ENCODE data around the gene DCT.
A peak's percentile ranks its signal among the peaks of the same experiment; 100 is the strongest.

Gene DCT

GRCh38 chr13:94417294-94417693 lies 62.2 kb downstream of the DCT start:
- no peak for DNase-seq (ENCODE audit: low read depth)

GRCh38 chr13:94416454-94417080 lies 62.9 kb downstream of the DCT start:
- no peak overlapping the region for H3K4me3 ChIP-seq (ENCODE audit: low read depth, low read length)
- DNase-seq (ENCODE audit: low read depth), result peak; percentile 37
- TF ChIP-seq MYC (IDR thresholded peaks at IDR 0.05; ENCODE audit: low read depth, low read length) (no peak), POLR2A (IDR thresholded peaks at IDR 0.05; ENCODE audit: extremely low read depth, insufficient read length) (no peak), MAX (IDR thresholded peaks at IDR 0.05; ENCODE audit: low read depth, low read length) (0 out of 2 replicates have a peak, but pooled peaks have one; percentile 4), CTCF (IDR thresholded peaks at IDR 0.05; ENCODE audit: low read depth, low read length) (peak; percentile 71)

More at GRCh38 chr13:94417294-94417693, 62.2 kb downstream of the DCT start:
- TF ChIP-seq MYC (IDR thresholded peaks at IDR 0.05; ENCODE audit: low read depth, low read length) (no peak), POLR2A (IDR thresholded peaks at IDR 0.05; ENCODE audit: extremely low read depth, insufficient read length) (no peak), MAX (IDR thresholded peaks at IDR 0.05; ENCODE audit: low read depth, low read length) (no peak), CTCF (IDR thresholded peaks at IDR 0.05; ENCODE audit: low read depth, low read length) (no peak)
- no peak overlapping the region for H3K4me3 ChIP-seq (ENCODE audit: low read depth, low read length)

GRCh38 chr13:94415500-94416237 lies 63.8 kb downstream of the DCT start:
- no peak overlapping the region for H3K4me3 ChIP-seq (ENCODE audit: low read depth, low read length)
- TF ChIP-seq MAX (IDR thresholded peaks at IDR 0.05; ENCODE audit: low read depth, low read length), result no peak
- no peak for TF ChIP-seq POLR2A (IDR thresholded peaks at IDR 0.05; ENCODE audit: extremely low read depth, insufficient read length)
- TF ChIP-seq CTCF (IDR thresholded peaks at IDR 0.05; ENCODE audit: low read depth, low read length), result no peak
- no peak for TF ChIP-seq MYC (IDR thresholded peaks at IDR 0.05; ENCODE audit: low read depth, low read length)
- no peak for DNase-seq (ENCODE audit: low read depth)

GRCh38 chr13:94414708-94415107 lies 64.8 kb downstream of the DCT start:
- no peak for DNase-seq (ENCODE audit: low read depth)
- H3K4me3 ChIP-seq (ENCODE audit: low read depth, low read length), result no peak overlapping the region
- no peak for TF ChIP-seq MAX (IDR thresholded peaks at IDR 0.05; ENCODE audit: low read depth, low read length)
- TF ChIP-seq CTCF (IDR thresholded peaks at IDR 0.05; ENCODE audit: low read depth, low read length), result no peak
- TF ChIP-seq POLR2A (IDR thresholded peaks at IDR 0.05; ENCODE audit: extremely low read depth, insufficient read length), result no peak
- no peak for TF ChIP-seq MYC (IDR thresholded peaks at IDR 0.05; ENCODE audit: low read depth, low read length)

- no peak for DNase-seq (ENCODE audit: low read depth)
- TF ChIP-seq CTCF (IDR thresholded peaks at IDR 0.05; ENCODE audit: low read depth, low read length) (no peak), MAX (IDR thresholded peaks at IDR 0.05; ENCODE audit: low read depth, low read length) (no peak), MYC (IDR thresholded peaks at IDR 0.05; ENCODE audit: low read depth, low read length) (no peak), POLR2A (IDR thresholded peaks at IDR 0.05; ENCODE audit: extremely low read depth, insufficient read length) (no peak)
- H3K4me3 ChIP-seq (ENCODE audit: low read depth, low read length), result no peak overlapping the region
Observed at GRCh38 chr13:94414141-94414540, 65.3 kb downstream of the DCT start.

All from NB4 (cell line).